Left renal pelvis (tissue), 4 donors: ENCODE measurements around the gene BLM. TPM values are rescaled to one million over a fixed set of nuclear protein-coding genes. Genes with fewer than 3 reads are reported as not detected.

Source experiments
- DNase-seq, 4 donors: peaks; one replicate each; pipeline ENCODE4 v3.0.0-alpha.2; 2013; ENCODE audit warnings: low read depth in 4 of 4, low spot score in 3 of 4
- polyA plus RNA-seq, 4 donors: library from polyadenylated mRNA; unstranded; fragments of 120-200 nt; gene quantifications; one replicate each; pipeline ENCODE4 v1.2.1, GENCODE V29; 2013; ENCODE audit not compliant: insufficient read length in 4 of 4

The BLM gene
- polyA plus RNA-seq, 4 donors = 7.2 to 14.8 (median 11.7) TPM

GRCh38 chr15:90690585-90690984, 26.6 kb upstream of the BLM start:
- no peak for DNase-seq

GRCh38 chr15:90691369-90691768, 25.8 kb upstream of the BLM start:
- no peak for DNase-seq

- DNase-seq = no peak
These were observed 25.0 kb upstream of the BLM start for GRCh38 chr15:90691982-90692773.

GRCh38 chr15:90694987-90695386, 22.2 kb upstream of the BLM start:
- DNase-seq = no peak

- no peak for DNase-seq
These were observed 20.0 kb upstream of the BLM start for GRCh38 chr15:90697175-90697574.

GRCh38 chr15:90698629-90699028, 18.5 kb upstream of the BLM start:
- no peak for DNase-seq

- DNase-seq = no peak
These were observed 16.1 kb upstream of the BLM start for GRCh38 chr15:90701048-90701447.

- no peak for DNase-seq
These were observed 15.1 kb upstream of the BLM start for GRCh38 chr15:90701880-90702630.

GRCh38 chr15:90703455-90703854, 13.7 kb upstream of the BLM start:
- no peak for DNase-seq

- no peak for DNase-seq
These were observed 11.9 kb upstream of the BLM start for GRCh38 chr15:90705212-90705611.

- DNase-seq = no peak
These were observed 10.5 kb upstream of the BLM start for GRCh38 chr15:90706394-90707327.

GRCh38 chr15:90707489-90707888, 9.7 kb upstream of the BLM start:
- DNase-seq = no peak

- DNase-seq = no peak
These were observed 8.6 kb upstream of the BLM start for GRCh38 chr15:90708516-90708915.

- no peak for DNase-seq
These were observed 7.9 kb upstream of the BLM start for GRCh38 chr15:90709278-90709677.

GRCh38 chr15:90710436-90711027, 6.6 kb upstream of the BLM start:
- no peak for DNase-seq

- DNase-seq = no peak
These were observed 5.7 kb upstream of the BLM start for GRCh38 chr15:90711418-90711824.

GRCh38 chr15:90711842-90712241, 5.3 kb upstream of the BLM start:
- no peak for DNase-seq

GRCh38 chr15:90713081-90713480, 4.1 kb upstream of the BLM start:
- DNase-seq = no peak

GRCh38 chr15:90716317-90716975, 700 bp upstream of the BLM start:
- DNase-seq = peak in 1 of 4 donors; percentile 1

- DNase-seq = no peak
These were observed 1.1 kb downstream of the BLM start for GRCh38 chr15:90718232-90718631.
